Sigmoid colon (tissue), 4 donors: Measurements from ENCODE around the gene SERPINA9.

ENCODE experiments used
- CTCF ChIP-seq, 4 experiments: fragments of 450-650 bp in 3 of 4; fragments of 200-600 bp in 1 of 4; IDR thresholded peaks; one replicate each; pipeline ENCODE4 v1.5.1; 2016 to 2019; ENCODE audit warnings: antibody characterized with exemption in 4 of 4, mild to moderate bottlenecking in 3 of 4, moderate library complexity in 2 of 4
- EP300 ChIP-seq, 4 donors: sonication (generic); formaldehyde crosslinking; IDR thresholded peaks; one replicate each; pipeline ENCODE4 v1.6.1; 2017; ENCODE audit warnings: antibody characterized with exemption in 4 of 4
- POLR2A ChIP-seq, 2 donors: fragments of 450-650 bp; IDR thresholded peaks; one replicate each; pipeline ENCODE4 v1.6.1; 2016; ENCODE audit warnings: antibody characterized with exemption in 2 of 2, mild to moderate bottlenecking in 2 of 2, moderate library complexity in 2 of 2
- POLR2AphosphoS5 ChIP-seq, 4 donors: sonication (generic); formaldehyde crosslinking; IDR thresholded peaks; one replicate each; pipeline ENCODE4 v1.6.1; 2017; ENCODE audit warnings: antibody characterized with exemption in 4 of 4

- TF ChIP-seq CTCF (IDR thresholded peaks at IDR 0.05) (no peak), POLR2A (IDR thresholded peaks at IDR 0.05) (no peak), EP300 (IDR thresholded peaks at IDR 0.05) (no peak), POLR2AphosphoS5 (IDR thresholded peaks at IDR 0.05) (no peak)
These were observed 48.9 kb downstream of the SERPINA9 start for GRCh38 chr14:94427016-94427613.
